GM18858 (cell line): ENCODE data around the gene IFNL4.
"Not testable (repeated sequence)": the region's sequence is repeated elsewhere in the genome, so short reads cannot be mapped to it uniquely, and the experiment has no call there.

Experiments
- ATAC-seq: cut with Tn5 transposase; IDR thresholded peaks from one replicate; pipeline ENCODE4 v1.9.1; 2021; ENCODE audit not compliant: unreplicated experiment

The IFNL4 gene

DNA sequence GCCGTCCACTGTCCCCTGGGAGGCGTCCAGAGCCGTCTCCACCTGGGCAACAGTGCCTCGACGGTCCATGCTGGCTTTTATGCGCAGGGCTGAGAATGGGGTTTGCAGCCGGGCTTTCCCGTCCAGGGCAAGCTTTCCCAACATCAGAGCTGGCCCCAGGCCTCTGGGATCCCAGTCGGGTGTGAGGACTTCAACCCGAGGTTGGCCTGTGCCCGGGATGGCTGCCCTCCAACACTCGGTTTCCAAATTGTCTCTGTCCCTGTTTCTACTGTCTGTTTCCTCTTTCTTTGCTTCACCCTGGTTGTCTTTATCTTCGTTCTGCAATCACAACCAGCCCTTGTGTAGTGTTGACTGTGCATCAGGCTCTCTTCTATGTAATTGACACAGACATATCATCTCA lies at the start of gene IFNL4:
IFNL4 (minus strand) TSS at position 51 of the 400 bp plus-strand sequence.
- no peak for ATAC-seq

DNA sequence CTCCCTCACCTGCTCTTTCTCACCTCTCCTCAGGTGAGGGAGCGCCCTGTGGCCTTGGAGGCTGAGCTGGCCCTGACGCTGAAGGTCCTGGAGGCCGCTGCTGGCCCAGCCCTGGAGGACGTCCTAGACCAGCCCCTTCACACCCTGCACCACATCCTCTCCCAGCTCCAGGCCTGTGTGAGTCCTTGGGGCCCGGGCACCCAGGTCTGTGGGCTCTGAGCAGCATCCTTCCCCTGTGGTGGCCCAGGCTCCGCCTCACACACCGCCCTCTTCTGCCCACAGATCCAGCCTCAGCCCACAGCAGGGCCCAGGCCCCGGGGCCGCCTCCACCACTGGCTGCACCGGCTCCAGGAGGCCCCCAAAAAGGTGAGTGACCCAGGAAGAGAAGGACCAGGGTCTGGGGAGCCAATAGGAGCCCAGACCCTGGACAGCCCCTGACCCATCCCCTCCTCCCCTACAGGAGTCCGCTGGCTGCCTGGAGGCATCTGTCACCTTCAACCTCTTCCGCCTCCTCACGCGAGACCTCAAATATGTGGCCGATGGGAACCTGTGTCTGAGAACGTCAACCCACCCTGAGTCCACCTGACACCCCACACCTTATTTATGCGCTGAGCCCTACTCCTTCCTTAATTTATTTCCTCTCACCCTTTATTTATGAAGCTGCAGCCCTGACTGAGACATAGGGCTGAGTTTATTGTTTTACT lies 49.4 kb upstream of the IFNL4 start:
- ATAC-seq = no peak

DNA sequence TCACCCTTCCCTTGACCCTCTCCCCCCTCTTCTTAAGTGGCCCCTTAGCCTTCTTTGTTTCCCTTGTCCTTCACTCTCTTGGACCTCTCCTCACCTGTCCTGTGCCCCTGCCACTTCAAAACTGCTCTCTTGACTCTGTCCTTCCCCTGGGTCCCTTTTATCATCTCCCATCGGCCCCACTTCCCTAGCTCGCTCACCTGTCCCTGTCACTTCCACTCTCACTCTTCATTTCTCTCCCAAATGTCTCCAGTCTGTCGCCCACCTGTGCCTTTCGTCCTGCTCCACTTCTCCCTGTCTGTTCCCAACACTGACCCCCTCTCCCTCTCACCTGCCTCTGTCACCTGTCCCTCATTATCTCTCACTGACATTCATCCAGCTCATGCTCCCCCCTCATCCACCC lies 48.2 kb upstream of the IFNL4 start:
- ATAC-seq = no peak

DNA sequence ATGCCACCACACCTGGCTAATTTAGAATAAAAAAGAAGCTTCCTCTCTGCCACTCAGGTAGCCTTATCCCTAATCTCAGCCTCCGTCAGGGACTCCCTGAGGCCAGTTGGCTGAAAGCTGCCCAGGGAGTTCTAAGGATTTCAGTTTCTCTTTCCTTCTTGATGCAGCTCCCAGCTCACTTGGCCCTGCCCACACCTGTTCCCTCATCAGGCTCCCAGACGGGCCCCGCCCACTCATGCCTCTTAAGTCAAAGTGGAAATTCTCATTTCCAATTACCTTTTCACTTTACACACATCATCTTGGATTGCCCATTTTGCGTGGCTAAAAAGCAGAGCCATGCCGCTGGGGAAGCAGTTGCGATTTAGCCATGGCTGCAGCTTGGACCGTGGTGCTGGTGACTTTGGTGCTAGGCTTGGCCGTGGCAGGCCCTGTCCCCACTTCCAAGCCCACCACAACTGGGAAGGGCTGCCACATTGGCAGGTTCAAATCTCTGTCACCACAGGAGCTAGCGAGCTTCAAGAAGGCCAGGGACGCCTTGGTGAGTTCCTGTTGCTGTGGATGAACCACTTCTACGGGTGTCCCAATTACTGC lies 47.5 kb upstream of the IFNL4 start, which contains the start of gene IFNL1:
IFNL1 (plus strand) TSS at position 353 of the 591 bp plus-strand sequence; CDS start at position 368, 15 bp downstream.
- no peak for ATAC-seq

DNA sequence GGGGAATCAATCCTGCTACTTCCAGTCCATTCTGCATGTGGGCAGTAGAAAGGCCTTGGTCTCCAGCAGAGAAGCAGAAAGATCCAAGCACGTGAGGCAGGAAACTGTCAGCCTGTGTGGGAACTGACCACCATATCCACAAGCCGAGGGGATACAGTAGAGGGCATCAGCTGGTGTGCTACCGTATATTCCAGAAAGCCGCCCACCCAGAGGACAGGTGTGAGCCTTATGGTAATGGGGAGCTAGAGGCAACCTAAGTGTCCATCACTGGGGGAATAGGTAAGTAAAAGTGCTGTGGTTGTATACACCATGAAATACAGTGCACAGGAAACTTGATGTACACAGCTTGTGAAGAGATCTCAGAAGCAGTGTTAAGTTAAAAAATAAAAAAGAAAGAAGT lies 44.7 kb upstream of the IFNL4 start:
- ATAC-seq = no peak

DNA sequence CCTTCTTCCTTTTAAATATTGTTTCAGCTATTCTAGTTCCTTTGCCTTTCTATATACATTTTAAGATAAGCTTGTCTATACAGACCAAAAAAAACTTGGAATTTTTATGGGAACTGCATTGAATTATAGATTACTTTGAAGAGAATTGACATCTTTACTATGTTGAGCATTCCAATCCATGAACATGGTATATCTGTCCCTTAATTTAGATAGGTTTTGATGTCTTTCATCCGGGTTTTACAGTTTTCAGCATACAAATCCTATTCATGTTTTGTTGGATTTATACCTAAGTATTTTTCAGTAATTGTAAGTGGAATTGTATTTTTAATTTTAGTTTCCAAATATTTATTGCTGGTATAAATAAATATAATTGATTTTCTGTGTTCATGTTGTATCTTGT lies 35.4 kb upstream of the IFNL4 start:
- no peak for ATAC-seq

DNA sequence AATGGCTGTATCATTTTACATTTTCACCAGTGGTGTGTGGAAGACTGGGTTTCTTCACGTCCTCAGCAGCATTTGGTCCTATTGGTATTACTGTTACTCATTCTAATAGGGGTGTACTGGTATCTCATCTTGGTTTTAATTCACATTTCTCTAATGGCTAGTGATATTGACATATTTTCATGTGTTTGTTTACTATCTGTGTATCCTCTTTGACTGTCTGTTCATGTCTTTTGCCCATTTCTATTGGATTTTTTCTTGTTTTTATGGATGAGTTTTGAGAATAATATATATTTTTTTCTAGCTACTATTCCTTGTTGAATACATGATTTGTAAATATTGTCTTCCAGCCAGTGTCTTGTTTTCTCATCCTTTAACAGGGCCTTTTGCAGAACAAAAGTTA lies 33.4 kb upstream of the IFNL4 start:
- no peak for ATAC-seq

DNA sequence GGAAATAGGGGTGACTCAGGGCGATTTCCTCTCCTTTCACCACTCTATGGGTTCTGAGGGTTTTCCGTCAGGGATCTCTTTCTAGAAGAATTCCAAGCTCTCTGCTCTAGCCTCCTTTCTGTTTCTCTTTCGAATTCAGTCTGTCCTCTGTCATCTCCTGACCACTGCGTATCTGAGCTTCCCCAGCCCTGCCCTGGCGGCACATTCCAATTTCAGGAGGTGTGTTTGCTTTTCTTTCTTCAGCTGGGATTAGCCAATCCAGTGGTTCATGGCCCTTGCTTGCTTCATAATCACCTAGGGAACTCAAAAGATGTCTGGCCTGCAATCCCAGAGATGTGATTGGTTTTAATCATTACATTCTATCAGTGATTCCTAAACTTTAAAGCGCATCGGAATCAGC lies 28.9 kb upstream of the IFNL4 start:
- ATAC-seq = no peak

DNA sequence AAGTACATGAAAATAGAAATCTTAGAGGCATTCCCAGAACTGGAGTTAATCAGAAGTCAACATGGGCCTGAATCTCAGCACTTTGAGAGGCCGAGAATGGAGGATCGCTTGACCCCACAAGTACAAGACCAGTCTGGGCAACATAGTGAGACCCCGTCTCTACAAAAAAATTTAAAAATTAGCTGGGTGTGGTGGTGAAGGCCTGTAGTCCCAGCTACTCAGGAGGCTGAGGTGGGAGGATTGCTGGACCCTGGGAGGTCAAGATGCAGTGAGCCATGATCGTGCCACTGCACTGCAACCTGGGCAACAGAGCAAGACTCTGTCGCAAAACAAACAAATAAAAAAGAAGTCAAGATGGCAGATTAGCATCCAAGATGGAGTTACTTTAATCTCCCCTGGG lies 28.1 kb upstream of the IFNL4 start:
- ATAC-seq = no peak

DNA sequence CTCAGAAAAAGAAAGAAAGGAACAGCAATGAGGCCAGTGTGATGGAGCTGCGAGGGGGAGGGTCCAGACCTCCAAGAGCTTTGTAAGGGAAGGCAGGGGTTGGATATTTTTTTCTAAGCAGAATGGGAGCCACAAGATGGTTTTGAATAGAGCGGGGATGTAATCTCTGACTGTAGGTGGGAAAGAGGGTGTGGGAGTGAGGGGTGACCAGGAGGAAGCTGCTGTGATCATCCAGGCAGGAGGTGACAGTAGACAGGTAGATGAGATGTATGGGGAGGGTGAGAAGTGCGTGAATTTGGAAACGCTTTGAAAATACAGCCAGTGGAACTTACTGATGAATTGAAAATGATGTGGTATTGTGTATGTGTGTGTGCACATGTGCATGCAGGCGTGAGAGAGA lies 26.9 kb upstream of the IFNL4 start:
- no peak for ATAC-seq

DNA sequence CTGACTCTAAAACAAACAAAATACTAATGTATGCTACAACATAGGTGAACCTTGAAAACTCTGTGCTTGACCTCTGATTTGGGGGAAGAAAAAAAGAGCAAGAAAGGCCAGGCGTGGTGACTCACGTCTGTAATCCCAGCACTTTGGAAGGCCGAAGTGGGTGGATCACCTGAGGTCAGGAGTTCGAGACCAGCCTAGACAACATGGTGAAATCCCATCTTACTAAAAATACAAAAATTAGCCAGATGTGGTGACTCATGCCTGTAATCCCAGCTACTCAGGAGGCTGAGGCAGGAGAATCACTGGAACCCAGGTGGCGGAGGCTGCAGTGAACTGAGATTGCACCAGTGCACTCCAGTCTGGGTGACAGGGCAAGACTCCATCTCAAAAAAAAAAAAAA lies 25.2 kb upstream of the IFNL4 start:
- not testable (repeated sequence) for ATAC-seq

DNA sequence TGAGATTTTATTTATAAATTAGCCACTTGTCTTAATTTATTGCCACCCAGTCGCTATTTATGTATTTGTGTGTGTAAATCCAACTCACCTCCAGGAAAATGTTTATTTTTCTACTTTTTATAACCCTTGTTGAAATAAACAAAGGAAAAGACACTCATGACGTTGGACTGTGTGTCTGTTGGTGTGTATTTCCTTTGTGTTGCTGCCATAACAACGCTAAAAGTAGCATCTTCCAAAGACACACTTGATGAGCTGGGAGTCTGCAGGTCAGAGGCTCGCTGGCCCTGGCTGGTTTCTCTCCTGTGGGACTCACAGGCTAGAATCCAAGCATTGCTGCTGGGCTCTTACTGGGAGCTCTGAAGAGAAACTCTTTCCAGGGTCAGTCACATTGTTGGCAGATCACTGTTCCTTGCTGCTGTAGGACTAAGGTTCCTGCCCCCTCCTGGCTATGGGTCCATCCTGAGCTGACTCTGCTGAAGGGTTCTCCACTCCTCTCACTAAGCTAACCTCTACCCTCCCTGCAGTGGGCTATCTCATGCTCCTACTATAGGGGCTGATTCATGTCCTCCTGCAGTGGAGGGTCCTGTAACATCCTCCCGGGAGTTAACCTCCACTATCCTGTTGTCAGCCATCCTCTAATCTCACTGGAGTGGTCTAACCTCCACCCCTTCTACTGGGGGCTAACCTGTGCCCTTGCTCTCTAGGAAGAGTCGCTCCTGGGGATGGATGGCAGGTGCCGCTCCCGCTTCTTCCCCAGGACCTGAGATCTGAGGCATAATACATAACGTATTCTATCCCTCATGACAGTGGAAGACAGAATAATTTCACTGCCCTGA lies 21.6 kb upstream of the IFNL4 start:
- ATAC-seq = no peak

DNA sequence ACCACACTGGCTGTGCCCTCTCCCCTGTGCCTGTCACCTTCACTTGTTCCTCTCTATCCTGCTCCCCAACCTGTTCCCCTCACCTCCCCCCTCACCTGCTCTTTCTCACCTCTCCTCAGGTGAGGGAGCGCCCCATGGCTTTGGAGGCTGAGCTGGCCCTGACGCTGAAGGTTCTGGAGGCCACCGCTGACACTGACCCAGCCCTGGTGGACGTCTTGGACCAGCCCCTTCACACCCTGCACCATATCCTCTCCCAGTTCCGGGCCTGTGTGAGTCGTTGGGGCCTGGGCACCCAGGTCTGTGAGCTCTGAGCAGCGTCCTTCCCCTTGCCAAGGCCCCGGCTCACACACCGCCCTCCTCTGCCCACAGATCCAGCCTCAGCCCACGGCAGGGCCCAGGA lies 20.7 kb upstream of the IFNL4 start:
- not testable (repeated sequence) for ATAC-seq

DNA sequence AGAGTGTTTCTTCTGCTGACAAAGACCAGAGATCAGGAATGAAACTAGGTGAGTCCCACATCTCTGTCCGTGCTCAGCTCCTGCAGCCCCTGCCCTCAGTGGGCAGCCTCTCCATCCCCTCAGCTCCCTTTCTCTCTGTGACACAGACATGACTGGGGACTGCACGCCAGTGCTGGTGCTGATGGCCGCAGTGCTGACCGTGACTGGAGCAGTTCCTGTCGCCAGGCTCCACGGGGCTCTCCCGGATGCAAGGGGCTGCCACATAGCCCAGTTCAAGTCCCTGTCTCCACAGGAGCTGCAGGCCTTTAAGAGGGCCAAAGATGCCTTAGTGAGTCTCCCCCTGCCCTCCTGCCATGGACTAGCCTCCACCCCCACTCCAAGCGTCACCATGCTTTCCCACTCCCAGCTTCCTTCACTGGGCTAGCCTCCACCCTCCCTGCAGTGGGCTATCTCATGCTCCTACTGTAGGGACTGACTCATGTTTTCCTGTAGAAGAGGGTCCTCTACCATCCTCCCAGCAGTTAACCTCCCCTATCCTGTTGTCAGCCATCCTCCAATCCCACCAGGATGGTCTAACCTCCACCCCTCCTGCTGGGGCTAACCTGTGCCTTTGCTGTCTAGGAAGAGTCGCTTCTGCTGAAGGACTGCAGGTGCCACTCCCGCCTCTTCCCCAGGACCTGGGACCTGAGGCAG lies 20.0 kb upstream of the IFNL4 start:
- ATAC-seq = not testable (repeated sequence)

DNA sequence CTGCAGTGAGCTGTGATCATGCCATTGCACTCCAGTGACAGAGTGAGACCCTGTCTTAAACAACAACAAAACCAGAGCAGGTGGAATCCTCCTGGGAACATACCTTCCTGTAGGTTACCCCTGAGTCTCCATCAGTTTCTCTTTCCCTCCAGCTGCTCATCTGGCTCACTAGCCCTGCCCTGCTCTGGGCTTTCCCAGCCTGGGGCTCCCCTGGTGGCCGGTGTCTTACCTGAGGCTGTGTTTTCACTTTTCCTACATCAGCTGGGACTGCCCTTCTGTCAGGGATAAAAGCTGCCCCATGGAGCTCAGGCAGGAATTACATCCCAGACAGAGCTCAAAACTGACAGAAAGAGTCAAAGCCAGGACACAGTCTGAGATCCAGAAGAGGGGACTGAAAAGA lies 19.4 kb upstream of the IFNL4 start, which contains the start of gene IFNL2:
IFNL2 (plus strand) TSS at position 312 of the 400 bp plus-strand sequence. CDS start 173 bp downstream, outside the sequence.
- not testable (repeated sequence) for ATAC-seq

DNA sequence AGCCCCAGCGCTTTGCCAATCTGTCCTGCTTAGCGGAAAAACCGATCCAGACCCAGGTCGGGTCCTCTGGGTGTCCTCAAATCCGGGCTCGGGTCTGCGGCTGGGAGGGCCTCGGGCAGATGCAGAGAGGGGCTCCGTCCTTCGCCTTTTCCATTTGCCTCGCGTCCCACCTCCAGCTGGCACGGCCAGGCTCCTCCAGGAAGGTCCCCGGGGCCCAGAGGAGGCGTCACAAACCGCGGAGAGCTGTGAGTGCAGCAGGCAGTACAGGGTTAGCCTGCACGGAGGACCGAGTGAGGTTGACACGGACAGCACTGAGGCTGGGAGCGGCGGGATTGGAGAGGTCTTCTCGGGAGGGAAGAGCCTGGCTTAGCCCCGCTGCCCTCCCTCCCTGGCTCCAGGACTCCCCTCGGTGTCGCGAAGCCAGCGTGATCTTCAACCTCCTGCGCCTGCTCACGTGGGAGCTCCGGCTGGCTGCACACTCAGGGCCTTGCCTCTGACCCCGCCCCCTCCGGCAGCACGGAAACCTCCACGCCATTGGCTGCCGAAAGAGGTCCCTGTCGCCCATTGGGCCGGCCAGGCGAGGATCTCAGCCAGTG lies 16.8 kb upstream of the IFNL4 start:
- ATAC-seq = no peak

DNA sequence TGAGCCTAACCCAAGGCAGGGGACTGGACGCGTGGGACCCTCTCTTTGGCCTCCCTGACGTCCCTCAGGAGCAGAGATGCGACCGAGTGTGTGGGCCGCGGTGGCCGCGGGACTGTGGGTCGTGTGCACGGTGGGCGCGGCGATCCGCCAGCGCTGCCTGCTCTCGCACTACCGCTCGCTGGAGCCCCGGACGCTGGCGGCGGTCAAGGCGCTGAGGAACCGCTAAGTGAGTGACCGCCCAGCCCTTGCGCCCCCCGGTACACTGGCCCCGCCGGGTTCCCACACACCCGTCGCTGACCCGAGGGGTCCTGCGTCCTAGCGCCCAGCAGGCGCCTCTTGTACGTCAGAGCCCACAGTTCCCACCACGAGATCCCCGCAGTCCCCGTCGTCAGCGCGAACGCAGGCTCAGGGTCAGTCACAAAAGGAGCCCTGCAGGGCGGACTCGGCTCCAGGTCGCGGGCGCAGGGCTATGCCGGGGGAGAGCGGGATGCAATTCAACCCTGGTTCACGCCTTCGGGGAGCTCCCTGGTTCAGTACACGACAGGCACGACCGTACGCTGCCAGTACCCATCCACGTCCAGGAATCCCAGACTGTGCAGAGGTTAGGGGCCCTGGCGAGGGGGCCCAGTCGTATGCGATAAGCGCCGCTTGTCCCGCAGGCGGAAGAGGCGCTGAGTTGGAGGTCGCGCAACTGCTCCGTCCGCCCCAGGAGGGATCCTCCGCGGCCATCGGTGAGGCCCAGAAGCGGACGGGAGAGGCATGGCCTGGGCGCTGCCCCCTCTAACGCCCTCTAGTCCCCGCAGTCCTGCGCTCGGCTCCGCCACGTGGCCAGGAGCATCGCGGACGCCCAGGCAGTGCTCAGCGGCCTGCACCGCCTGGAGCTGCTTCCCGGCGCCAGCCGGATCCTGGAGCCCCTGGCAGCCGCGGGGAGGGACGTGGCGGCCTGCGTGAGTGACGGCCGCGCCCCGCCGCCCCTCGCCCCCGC lies 15.9 kb upstream of the IFNL4 start:
- ATAC-seq = no peak

DNA sequence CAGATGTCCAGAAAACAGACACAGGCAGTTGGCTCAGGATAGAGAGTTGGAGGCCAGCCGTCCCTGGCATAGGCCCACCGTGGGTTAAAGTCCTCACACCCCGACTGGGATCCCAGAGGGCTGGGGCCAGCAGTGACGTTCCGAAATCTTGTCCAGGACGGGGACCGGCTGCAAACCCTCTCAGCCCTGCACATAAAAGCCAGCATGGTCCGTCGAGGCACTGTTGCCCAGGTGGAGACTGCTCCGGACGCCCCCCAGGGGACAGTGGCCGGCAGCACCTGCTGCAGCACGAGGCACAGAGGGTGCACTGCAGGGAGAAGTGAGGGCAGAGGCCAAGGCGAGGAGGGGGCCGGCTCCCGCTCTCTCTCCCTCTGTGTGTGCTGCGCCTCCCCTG lies 15.3 kb upstream of the IFNL4 start:
- ATAC-seq = no peak

DNA sequence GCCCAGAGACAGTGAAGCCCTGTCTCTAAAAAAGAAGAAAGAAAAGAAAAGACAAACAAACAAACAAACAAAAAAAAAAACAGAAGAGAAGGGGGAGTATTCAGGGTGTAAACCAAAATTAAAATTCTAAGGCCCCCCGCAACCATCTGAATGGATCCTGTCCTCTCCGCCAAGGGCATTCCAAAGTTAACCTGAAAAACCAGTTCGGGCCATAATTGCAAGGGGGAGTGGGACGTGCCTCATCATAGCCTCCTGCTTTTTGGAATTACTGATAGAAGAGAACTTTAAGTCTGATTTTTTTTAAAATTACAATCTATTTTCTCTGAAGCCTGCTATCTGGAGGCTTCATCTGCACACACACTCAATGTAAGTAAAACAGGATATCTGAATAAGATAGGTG lies 13.8 kb upstream of the IFNL4 start:
- no peak for ATAC-seq

DNA sequence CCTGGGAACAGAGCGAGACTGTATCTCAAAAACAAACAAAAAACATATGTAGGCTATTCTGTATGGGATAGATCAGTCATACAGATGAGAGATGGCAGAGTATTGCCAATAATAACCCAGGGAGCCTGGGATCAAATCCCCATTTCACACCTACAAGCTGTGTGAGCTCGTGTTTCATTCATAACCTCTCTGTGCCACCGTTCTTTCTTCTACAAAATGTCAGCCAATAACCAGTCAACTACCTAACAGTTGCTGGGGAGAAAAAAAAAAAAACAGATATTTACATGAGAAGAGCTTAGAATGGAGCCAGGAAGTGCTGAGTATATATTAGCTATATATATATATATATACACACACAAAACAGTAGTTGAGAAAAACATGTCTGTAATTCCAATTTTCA lies 13.0 kb upstream of the IFNL4 start:
- no peak for ATAC-seq
